WTC11 (cell line): ENCODE measurements around the gene SERPINB5. TPM values are rescaled to one million over a fixed set of nuclear protein-coding genes. Genes with fewer than 3 reads are reported as not detected.

Experiments used
- ATAC-seq: fragments of 200-7000 bp; cut with Tn5 transposase; 2 replicates; pipeline ENCODE4 v1.10.0; 2021; ENCODE audit warnings: mild to moderate bottlenecking, moderate library complexity
- CTCF ChIA-PET: fragments of 300-600 bp; sonication (Branson Sonifier 250); formaldehyde crosslinking; loops from one replicate; lab custom pipeline; 2021; ENCODE audit warnings: antibody characterized with exemption; lab: Charles Lee
- POLR2A ChIA-PET: fragments of 350-600 bp; sonication (Branson Sonifier 250); formaldehyde crosslinking; loops from one replicate; lab custom pipeline; 2021; ENCODE audit warnings: antibody characterized with exemption; lab: Charles Lee
- DNase-seq: peaks from one replicate; pipeline ENCODE4 v3.0.0; 2021; ENCODE audit warnings: low spot score
- H3K27ac Mint-ChIP-seq: 2 replicates; pipeline ENCODE4 v1.8.0; 2021; ENCODE audit warnings: mixed read lengths
- H3K27me3 Mint-ChIP-seq: 2 replicates; pipeline ENCODE4 v1.8.0; 2021; ENCODE audit warnings: low read depth, mild to moderate bottlenecking, moderate library complexity, mixed read lengths
- H3K36me3 Mint-ChIP-seq: 2 replicates; pipeline ENCODE4 v1.8.0; 2021; ENCODE audit warnings: mixed read lengths
- H3K4me1 Mint-ChIP-seq: 2 replicates; pipeline ENCODE4 v1.8.0; 2022; ENCODE audit warnings: mixed read lengths
- H3K4me3 Mint-ChIP-seq: 2 replicates; pipeline ENCODE4 v1.8.0; 2021; ENCODE audit warnings: mild to moderate bottlenecking, moderate library complexity, mixed read lengths
- H3K9me3 Mint-ChIP-seq: 2 replicates; pipeline ENCODE4 v1.8.0; 2021; ENCODE audit warnings: mixed read lengths
- ATF1 ChIP-seq: sonication (generic); formaldehyde crosslinking; IDR thresholded peaks from 2 replicates; pipeline ENCODE4 v1.8.1; 2023; ENCODE audit warnings: mild to moderate bottlenecking, moderate library complexity, missing genetic modification reagents
- CBFB ChIP-seq: sonication (generic); formaldehyde crosslinking; IDR thresholded peaks from 2 replicates; pipeline ENCODE4 v1.8.1; 2022; ENCODE audit warnings: mild to moderate bottlenecking, low read depth, missing genetic modification reagents
- CREM ChIP-seq: sonication (generic); formaldehyde crosslinking; IDR thresholded peaks from 2 replicates; pipeline ENCODE4 v1.8.1; 2022; ENCODE audit warnings: mild to moderate bottlenecking, missing genetic modification reagents, moderate library complexity
- GRHL2 ChIP-seq: fragments of 250-450 bp; sonication (Bioruptor Pico); IDR thresholded peaks from 2 replicates; pipeline ENCODE4 v1.8.0; 2022; ENCODE audit warnings: mild to moderate bottlenecking, moderate library complexity; ENCODE audit not compliant: insufficient replicate concordance, severe bottlenecking
- IRF2 ChIP-seq: sonication (generic); formaldehyde crosslinking; IDR thresholded peaks from 2 replicates; pipeline ENCODE4 v1.8.0; 2022; ENCODE audit warnings: low read depth, missing genetic modification reagents, borderline replicate concordance
- MYBL2 ChIP-seq: sonication (generic); formaldehyde crosslinking; IDR thresholded peaks from 2 replicates; pipeline ENCODE4 v1.8.1; 2023; ENCODE audit warnings: mild to moderate bottlenecking, moderate library complexity, missing genetic modification reagents
- NFE2L1 ChIP-seq: sonication (generic); formaldehyde crosslinking; IDR thresholded peaks from 2 replicates; pipeline ENCODE4 v1.8.1; 2023; ENCODE audit warnings: missing genetic modification reagents
- NR2C2 ChIP-seq: sonication (generic); formaldehyde crosslinking; IDR thresholded peaks from 2 replicates; pipeline ENCODE4 v1.8.0; 2022; ENCODE audit warnings: mild to moderate bottlenecking, missing genetic modification reagents
- NR3C1 ChIP-seq: sonication (generic); formaldehyde crosslinking; conservative IDR thresholded peaks from 2 replicates; pipeline ENCODE4 v1.8.1; 2023; ENCODE audit warnings: low read depth, mild to moderate bottlenecking, missing genetic modification reagents
- PRRX2 ChIP-seq: fragments of 250-450 bp; sonication (Bioruptor Pico); IDR thresholded peaks from 2 replicates; pipeline ENCODE4 v1.8.0; 2021; ENCODE audit warnings: mild to moderate bottlenecking
- RELA ChIP-seq: sonication (generic); formaldehyde crosslinking; IDR thresholded peaks from 2 replicates; pipeline ENCODE4 v1.8.1; 2022; ENCODE audit warnings: missing genetic modification reagents, mild to moderate bottlenecking, borderline replicate concordance
- SMAD4 ChIP-seq: sonication (generic); formaldehyde crosslinking; IDR thresholded peaks from 2 replicates; pipeline ENCODE4 v1.8.0; 2022; ENCODE audit warnings: mild to moderate bottlenecking, missing genetic modification reagents
- ZNF121 ChIP-seq: sonication (generic); formaldehyde crosslinking; IDR thresholded peaks from 2 replicates; pipeline ENCODE4 v1.8.0; 2023; ENCODE audit warnings: missing genetic modification reagents
- ZNF396 ChIP-seq: fragments of 250-450 bp; sonication (Bioruptor Pico); IDR thresholded peaks from 2 replicates; pipeline ENCODE4 v1.8.0; 2021; ENCODE audit warnings: mild to moderate bottlenecking, moderate library complexity, borderline replicate concordance
- total RNA-seq: library from RNA; stranded (reverse); gene quantifications from 3 replicates; pipeline ENCODE4 v1.2.3, GENCODE V29; 2021
- TF ChIP-seq, protein P1 (sequence below): sonication (generic); formaldehyde crosslinking; IDR thresholded peaks from 2 replicates; pipeline ENCODE4 v1.8.0; 2022; ENCODE audit warnings: mild to moderate bottlenecking, missing genetic modification reagents
- TF ChIP-seq, protein P2 (sequence below): sonication (generic); formaldehyde crosslinking; IDR thresholded peaks from 2 replicates; pipeline ENCODE4 v1.8.0; 2023; ENCODE audit warnings: mild to moderate bottlenecking, missing genetic modification reagents
- TF ChIP-seq, protein P3 (sequence below): fragments of 200-600 bp; IDR thresholded peaks from 2 replicates; pipeline ENCODE4 v1.8.0; 2022; ENCODE audit warnings: antibody characterized with exemption
- TF ChIP-seq, protein P4 (sequence below): sonication (generic); formaldehyde crosslinking; IDR thresholded peaks from 2 replicates; pipeline ENCODE4 v1.8.1; 2023; ENCODE audit warnings: mild to moderate bottlenecking, missing genetic modification reagents, moderate library complexity
- TF ChIP-seq, protein P5 (sequence below): sonication (generic); formaldehyde crosslinking; IDR thresholded peaks from 2 replicates; pipeline ENCODE4 v1.8.1; 2022; ENCODE audit warnings: low read depth, missing genetic modification reagents, borderline replicate concordance

SERPINB5 gene
- total RNA-seq, 1 experiment from 2014 or later = 0.17 TPM

DNA sequence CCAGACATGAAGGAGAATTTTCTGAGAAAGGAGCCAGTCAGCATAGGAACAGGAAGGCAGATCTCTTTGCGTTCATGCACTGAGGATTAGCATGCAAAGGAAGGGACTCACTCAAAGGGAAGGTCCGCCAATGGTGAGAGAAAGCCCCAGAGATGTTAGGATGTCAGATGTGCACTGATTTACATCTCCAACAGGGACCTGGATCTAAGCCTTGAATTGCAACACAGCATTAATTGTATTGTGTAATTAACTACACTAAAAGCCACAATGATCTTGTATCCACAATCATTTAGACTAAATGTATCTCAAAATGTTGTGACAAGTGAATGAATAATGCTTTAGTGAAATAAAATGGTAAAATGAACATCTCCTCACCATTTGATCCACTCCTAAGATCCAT, 4.2 kb downstream of the SERPINB5 start:
- H3K9me3 Mint-ChIP-seq = no peaks in the 10 kb centered on the region

DNA sequence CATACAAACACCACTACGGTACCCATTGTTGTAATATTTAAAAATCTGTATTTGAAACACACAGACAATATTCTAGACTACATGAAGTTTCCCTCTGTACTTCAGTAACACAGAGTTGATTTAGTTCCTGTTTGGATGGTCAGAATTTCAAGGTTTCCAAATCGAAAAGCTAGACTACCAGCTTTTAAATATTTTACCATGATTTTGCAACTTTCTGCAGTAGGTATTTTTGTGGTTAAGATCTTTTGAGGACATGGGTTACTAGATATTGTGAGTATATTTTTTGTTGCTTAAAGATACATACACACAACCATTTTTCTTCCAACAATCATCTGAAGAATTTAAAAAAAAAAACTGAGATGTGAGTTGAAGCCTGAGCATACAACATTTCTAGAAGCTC, 10.9 kb downstream of the SERPINB5 start:
- Mint-ChIP-seq H3K36me3 (no peaks in the 10 kb centered on the region), H3K4me1 (0 out of 2 replicates have a peak, but pooled peaks cover 4% of the 10 kb centered on the region), H3K4me3 (no peak overlapping the region), H3K27ac (no peak overlapping the region), H3K9me3 (no peaks in the 10 kb centered on the region), H3K27me3 (no peaks in the 10 kb centered on the region)
- no peak for DNase-seq
- no peak for ATAC-seq
- ChIA-PET POLR2A (no interaction called here), CTCF (interaction anchor here (0.5 to 1.6 kb wide), 4 partner anchors 18 to 642 kb away, joined by 3 to 6 read pairs (median 3); no protein-coding TSS in a partner anchor)
- TF ChIP-seq, protein P1, sequence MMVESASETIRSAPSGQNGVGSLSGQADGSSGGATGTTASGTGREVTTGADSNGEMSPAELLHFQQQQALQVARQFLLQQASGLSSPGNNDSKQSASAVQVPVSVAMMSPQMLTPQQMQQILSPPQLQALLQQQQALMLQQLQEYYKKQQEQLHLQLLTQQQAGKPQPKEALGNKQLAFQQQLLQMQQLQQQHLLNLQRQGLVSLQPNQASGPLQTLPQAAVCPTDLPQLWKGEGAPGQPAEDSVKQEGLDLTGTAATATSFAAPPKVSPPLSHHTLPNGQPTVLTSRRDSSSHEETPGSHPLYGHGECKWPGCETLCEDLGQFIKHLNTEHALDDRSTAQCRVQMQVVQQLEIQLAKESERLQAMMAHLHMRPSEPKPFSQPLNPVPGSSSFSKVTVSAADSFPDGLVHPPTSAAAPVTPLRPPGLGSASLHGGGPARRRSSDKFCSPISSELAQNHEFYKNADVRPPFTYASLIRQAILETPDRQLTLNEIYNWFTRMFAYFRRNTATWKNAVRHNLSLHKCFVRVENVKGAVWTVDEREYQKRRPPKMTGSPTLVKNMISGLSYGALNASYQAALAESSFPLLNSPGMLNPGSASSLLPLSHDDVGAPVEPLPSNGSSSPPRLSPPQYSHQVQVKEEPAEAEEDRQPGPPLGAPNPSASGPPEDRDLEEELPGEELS = no peak
- TF ChIP-seq CBFB (no peak), ZNF121 (CRISPR knock-in tag) (no peak), ZNF396 (CRISPR knock-in tag) (no peak), MYBL2 (CRISPR knock-in tag) (no peak), CREM (CRISPR knock-in tag) (no peak), SMAD4 (CRISPR knock-in tag) (no peak), NR3C1 (CRISPR knock-in tag) (no peak), IRF2 (CRISPR knock-in tag) (no peak), NFE2L1 (no peak)
- TF ChIP-seq, protein P2, sequence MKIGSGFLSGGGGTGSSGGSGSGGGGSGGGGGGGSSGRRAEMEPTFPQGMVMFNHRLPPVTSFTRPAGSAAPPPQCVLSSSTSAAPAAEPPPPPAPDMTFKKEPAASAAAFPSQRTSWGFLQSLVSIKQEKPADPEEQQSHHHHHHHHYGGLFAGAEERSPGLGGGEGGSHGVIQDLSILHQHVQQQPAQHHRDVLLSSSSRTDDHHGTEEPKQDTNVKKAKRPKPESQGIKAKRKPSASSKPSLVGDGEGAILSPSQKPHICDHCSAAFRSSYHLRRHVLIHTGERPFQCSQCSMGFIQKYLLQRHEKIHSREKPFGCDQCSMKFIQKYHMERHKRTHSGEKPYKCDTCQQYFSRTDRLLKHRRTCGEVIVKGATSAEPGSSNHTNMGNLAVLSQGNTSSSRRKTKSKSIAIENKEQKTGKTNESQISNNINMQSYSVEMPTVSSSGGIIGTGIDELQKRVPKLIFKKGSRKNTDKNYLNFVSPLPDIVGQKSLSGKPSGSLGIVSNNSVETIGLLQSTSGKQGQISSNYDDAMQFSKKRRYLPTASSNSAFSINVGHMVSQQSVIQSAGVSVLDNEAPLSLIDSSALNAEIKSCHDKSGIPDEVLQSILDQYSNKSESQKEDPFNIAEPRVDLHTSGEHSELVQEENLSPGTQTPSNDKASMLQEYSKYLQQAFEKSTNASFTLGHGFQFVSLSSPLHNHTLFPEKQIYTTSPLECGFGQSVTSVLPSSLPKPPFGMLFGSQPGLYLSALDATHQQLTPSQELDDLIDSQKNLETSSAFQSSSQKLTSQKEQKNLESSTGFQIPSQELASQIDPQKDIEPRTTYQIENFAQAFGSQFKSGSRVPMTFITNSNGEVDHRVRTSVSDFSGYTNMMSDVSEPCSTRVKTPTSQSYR = no peak
- TF ChIP-seq, protein P3, sequence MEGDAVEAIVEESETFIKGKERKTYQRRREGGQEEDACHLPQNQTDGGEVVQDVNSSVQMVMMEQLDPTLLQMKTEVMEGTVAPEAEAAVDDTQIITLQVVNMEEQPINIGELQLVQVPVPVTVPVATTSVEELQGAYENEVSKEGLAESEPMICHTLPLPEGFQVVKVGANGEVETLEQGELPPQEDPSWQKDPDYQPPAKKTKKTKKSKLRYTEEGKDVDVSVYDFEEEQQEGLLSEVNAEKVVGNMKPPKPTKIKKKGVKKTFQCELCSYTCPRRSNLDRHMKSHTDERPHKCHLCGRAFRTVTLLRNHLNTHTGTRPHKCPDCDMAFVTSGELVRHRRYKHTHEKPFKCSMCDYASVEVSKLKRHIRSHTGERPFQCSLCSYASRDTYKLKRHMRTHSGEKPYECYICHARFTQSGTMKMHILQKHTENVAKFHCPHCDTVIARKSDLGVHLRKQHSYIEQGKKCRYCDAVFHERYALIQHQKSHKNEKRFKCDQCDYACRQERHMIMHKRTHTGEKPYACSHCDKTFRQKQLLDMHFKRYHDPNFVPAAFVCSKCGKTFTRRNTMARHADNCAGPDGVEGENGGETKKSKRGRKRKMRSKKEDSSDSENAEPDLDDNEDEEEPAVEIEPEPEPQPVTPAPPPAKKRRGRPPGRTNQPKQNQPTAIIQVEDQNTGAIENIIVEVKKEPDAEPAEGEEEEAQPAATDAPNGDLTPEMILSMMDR = no peak

More for the DNA sequence above, 4.2 kb downstream of the SERPINB5 start:
- ChIA-PET POLR2A (no interaction called here), CTCF (interaction anchor here (1.1 to 1.2 kb wide), 2 partner anchors 30 to 31 kb away, joined by 3 read pairs; no protein-coding TSS in a partner anchor)
- no peaks in the 10 kb centered on the region for H3K36me3 Mint-ChIP-seq
- no peak overlapping the region for H3K4me3 Mint-ChIP-seq
- ATAC-seq = no peak
- TF ChIP-seq GRHL2 (CRISPR knock-in tag) (no peak), NR2C2 (CRISPR knock-in tag) (no peak)
- TF ChIP-seq, protein P4, sequence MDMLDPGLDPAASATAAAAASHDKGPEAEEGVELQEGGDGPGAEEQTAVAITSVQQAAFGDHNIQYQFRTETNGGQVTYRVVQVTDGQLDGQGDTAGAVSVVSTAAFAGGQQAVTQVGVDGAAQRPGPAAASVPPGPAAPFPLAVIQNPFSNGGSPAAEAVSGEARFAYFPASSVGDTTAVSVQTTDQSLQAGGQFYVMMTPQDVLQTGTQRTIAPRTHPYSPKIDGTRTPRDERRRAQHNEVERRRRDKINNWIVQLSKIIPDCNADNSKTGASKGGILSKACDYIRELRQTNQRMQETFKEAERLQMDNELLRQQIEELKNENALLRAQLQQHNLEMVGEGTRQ (CRISPR knock-in tag) = no peak
- peaks cover 6% of the 10 kb centered on the region for H3K4me1 Mint-ChIP-seq
- H3K27ac Mint-ChIP-seq = no peak overlapping the region
- no peak for DNase-seq
- H3K27me3 Mint-ChIP-seq = no peaks in the 10 kb centered on the region

DNA sequence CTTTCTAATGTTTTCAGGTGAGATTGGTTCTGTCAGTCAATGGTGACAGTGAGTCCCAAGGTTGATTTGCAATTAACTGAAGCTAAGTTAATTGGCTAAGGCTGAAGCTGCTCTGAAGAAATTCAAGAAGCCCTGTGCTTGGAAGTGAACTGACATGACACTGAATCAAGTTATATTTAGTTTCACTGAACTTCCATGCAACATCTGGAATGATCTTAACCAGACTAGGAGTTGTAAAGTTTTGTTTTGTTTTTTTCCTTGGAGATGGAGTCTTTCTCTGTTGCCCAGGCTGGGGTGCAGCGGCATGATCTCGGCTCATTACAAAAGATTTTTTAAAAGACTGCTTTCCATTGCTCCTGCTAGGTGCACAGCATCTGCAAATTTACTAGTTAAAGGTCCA, 11.4 kb downstream of the SERPINB5 start:
- H3K27me3 Mint-ChIP-seq = no peaks in the 10 kb centered on the region
- H3K27ac Mint-ChIP-seq = no peak overlapping the region
- no peak for ATAC-seq
- CTCF ChIA-PET = interaction anchor here (0.5 to 1.6 kb wide), 4 partner anchors 18 to 642 kb away, joined by 3 to 6 read pairs (median 3); no protein-coding TSS in a partner anchor
- H3K4me3 Mint-ChIP-seq = no peak overlapping the region
- H3K36me3 Mint-ChIP-seq = no peaks in the 10 kb centered on the region
- no peak for DNase-seq
- 0 out of 2 replicates have a peak, but pooled peaks cover 4% of the 10 kb centered on the region for H3K4me1 Mint-ChIP-seq
- TF ChIP-seq ATF1 (CRISPR knock-in tag) (no peak), RELA (CRISPR knock-in tag) (no peak), PRRX2 (CRISPR knock-in tag) (no peak)
- TF ChIP-seq, protein P5, sequence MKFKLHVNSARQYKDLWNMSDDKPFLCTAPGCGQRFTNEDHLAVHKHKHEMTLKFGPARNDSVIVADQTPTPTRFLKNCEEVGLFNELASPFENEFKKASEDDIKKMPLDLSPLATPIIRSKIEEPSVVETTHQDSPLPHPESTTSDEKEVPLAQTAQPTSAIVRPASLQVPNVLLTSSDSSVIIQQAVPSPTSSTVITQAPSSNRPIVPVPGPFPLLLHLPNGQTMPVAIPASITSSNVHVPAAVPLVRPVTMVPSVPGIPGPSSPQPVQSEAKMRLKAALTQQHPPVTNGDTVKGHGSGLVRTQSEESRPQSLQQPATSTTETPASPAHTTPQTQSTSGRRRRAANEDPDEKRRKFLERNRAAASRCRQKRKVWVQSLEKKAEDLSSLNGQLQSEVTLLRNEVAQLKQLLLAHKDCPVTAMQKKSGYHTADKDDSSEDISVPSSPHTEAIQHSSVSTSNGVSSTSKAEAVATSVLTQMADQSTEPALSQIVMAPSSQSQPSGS = no peak
- TF ChIP-seq, all 79 proteins: peak for 0
- POLR2A ChIA-PET = no interaction called here
- no peaks in the 10 kb centered on the region for H3K9me3 Mint-ChIP-seq
